ENCODE data around the gene ZWILCH. TPM values are rescaled to one million over a fixed set of nuclear protein-coding genes. Genes with fewer than 3 reads are reported as not detected.

Gene ZWILCH
- total and polyA plus RNA-seq, 2 experiments from 2014 or later = 51.0 to 64.1 TPM

DNA sequence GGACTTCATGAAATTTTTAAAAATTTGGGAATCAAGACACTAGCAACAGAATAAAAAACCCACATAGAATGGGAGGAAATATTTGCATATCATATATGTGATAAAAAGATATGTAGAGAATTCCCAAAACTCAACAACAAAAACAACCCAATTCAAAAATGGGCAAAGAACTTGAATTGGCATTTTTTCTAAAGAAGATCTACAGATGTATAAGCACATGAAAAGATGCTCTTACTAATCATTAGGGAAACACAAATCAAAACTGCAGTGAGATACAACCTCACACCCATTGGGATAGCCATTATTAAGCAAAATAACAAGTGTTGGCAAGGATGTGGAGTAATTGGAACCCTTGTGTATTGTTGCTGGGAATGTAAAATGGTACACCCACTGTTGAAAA, 50.6 kb downstream of the ZWILCH start:
- Histone ChIP-seq H3K9me2 (ENCODE audit: insufficient read depth) (no peaks in the 10 kb centered on the region), H3K27ac (ENCODE audit: low read depth) (no peak overlapping the region), H3K27me3 (ENCODE audit: insufficient read depth) (no peaks in the 10 kb centered on the region), H4K20me1 (replicated peaks; ENCODE audit: insufficient read depth) (no peaks in the 10 kb centered on the region), H3F3A (replicated peaks; ENCODE audit: low read depth) (no peaks in the 10 kb centered on the region), H3K4me1 (ENCODE audit: insufficient read depth) (no peaks in the 10 kb centered on the region), H3K4me2 (no peak overlapping the region), H3K36me3 (ENCODE audit: insufficient read depth) (no peaks in the 10 kb centered on the region; the same call in 1 of the 2 replicates), H2AFZ (no peak overlapping the region), H3K79me2 (replicated peaks; ENCODE audit: insufficient read depth) (no peaks in the 10 kb centered on the region), H3K4me3 (no peak overlapping the region)
- Mint-ChIP-seq H3K4me1 (no peaks in the 10 kb centered on the region), H3K9me3 (peaks cover 4% of the 10 kb centered on the region; the same call in 1 of the 3 replicates), H3K27me3 (ENCODE audit: insufficient read depth, low read depth, poor library complexity) (no peaks in the 10 kb centered on the region), H3K4me3 (no peak overlapping the region), H3K36me3 (ENCODE audit: low read depth) (peaks cover 18% of the 10 kb centered on the region), H3K27ac (no peak overlapping the region)
- DNase-seq (ENCODE audit: low spot score) (no peak), ATAC-seq (no peak)
- TF ChIP-seq, protein P1, sequence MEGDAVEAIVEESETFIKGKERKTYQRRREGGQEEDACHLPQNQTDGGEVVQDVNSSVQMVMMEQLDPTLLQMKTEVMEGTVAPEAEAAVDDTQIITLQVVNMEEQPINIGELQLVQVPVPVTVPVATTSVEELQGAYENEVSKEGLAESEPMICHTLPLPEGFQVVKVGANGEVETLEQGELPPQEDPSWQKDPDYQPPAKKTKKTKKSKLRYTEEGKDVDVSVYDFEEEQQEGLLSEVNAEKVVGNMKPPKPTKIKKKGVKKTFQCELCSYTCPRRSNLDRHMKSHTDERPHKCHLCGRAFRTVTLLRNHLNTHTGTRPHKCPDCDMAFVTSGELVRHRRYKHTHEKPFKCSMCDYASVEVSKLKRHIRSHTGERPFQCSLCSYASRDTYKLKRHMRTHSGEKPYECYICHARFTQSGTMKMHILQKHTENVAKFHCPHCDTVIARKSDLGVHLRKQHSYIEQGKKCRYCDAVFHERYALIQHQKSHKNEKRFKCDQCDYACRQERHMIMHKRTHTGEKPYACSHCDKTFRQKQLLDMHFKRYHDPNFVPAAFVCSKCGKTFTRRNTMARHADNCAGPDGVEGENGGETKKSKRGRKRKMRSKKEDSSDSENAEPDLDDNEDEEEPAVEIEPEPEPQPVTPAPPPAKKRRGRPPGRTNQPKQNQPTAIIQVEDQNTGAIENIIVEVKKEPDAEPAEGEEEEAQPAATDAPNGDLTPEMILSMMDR (conservative IDR thresholded peaks at IDR 0.05; ENCODE audit: low read depth in 2 of 2) = no peak
- TF ChIP-seq EZH2phosphoT487 (IDR thresholded peaks at IDR 0.05; ENCODE audit: unreplicated experiment) = no peak
- TF ChIP-seq NANOG (IDR thresholded peaks at IDR 0.05; ENCODE audit: borderline replicate concordance) = no peak
- TF ChIP-seq CREB1 (CRISPR knock-in tag; IDR thresholded peaks at IDR 0.05; ENCODE audit: low read depth) = no peak
- TF ChIP-seq, protein P2, sequence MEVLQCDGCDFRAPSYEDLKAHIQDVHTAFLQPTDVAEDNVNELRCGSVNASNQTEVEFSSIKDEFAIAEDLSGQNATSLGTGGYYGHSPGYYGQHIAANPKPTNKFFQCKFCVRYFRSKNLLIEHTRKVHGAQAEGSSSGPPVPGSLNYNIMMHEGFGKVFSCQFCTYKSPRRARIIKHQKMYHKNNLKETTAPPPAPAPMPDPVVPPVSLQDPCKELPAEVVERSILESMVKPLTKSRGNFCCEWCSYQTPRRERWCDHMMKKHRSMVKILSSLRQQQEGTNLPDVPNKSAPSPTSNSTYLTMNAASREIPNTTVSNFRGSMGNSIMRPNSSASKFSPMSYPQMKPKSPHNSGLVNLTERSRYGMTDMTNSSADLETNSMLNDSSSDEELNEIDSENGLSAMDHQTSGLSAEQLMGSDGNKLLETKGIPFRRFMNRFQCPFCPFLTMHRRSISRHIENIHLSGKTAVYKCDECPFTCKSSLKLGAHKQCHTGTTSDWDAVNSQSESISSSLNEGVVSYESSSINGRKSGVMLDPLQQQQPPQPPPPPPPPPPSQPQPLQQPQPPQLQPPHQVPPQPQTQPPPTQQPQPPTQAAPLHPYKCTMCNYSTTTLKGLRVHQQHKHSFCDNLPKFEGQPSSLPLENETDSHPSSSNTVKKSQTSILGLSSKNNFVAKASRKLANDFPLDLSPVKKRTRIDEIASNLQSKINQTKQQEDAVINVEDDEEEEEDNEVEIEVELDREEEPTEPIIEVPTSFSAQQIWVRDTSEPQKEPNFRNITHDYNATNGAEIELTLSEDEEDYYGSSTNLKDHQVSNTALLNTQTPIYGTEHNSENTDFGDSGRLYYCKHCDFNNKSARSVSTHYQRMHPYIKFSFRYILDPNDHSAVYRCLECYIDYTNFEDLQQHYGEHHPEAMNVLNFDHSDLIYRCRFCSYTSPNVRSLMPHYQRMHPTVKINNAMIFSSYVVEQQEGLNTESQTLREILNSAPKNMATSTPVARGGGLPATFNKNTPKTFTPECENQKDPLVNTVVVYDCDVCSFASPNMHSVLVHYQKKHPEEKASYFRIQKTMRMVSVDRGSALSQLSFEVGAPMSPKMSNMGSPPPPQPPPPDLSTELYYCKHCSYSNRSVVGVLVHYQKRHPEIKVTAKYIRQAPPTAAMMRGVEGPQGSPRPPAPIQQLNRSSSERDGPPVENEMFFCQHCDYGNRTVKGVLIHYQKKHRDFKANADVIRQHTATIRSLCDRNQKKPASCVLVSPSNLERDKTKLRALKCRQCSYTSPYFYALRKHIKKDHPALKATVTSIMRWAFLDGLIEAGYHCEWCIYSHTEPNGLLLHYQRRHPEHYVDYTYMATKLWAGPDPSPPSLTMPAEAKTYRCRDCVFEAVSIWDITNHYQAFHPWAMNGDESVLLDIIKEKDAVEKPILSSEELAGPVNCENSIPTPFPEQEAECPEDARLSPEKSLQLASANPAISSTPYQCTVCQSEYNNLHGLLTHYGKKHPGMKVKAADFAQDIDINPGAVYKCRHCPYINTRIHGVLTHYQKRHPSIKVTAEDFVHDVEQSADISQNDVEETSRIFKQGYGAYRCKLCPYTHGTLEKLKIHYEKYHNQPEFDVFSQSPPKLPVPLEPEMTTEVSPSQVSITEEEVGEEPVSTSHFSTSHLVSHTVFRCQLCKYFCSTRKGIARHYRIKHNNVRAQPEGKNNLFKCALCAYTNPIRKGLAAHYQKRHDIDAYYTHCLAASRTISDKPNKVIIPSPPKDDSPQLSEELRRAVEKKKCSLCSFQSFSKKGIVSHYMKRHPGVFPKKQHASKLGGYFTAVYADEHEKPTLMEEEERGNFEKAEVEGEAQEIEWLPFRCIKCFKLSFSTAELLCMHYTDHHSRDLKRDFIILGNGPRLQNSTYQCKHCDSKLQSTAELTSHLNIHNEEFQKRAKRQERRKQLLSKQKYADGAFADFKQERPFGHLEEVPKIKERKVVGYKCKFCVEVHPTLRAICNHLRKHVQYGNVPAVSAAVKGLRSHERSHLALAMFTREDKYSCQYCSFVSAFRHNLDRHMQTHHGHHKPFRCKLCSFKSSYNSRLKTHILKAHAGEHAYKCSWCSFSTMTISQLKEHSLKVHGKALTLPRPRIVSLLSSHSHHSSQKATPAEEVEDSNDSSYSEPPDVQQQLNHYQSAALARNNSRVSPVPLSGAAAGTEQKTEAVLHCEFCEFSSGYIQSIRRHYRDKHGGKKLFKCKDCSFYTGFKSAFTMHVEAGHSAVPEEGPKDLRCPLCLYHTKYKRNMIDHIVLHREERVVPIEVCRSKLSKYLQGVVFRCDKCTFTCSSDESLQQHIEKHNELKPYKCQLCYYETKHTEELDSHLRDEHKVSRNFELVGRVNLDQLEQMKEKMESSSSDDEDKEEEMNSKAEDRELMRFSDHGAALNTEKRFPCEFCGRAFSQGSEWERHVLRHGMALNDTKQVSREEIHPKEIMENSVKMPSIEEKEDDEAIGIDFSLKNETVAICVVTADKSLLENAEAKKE (CRISPR knock-in tag; IDR thresholded peaks at IDR 0.05) = no peak
- TF ChIP-seq, protein P3, sequence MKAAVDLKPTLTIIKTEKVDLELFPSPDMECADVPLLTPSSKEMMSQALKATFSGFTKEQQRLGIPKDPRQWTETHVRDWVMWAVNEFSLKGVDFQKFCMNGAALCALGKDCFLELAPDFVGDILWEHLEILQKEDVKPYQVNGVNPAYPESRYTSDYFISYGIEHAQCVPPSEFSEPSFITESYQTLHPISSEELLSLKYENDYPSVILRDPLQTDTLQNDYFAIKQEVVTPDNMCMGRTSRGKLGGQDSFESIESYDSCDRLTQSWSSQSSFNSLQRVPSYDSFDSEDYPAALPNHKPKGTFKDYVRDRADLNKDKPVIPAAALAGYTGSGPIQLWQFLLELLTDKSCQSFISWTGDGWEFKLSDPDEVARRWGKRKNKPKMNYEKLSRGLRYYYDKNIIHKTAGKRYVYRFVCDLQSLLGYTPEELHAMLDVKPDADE (IDR thresholded peaks at IDR 0.05) = no peak
- no peak for TF ChIP-seq ZNF331 (CRISPR knock-in tag; IDR thresholded peaks at IDR 0.05; ENCODE audit: low read depth)
- no peak for TF ChIP-seq STAT1 (IDR thresholded peaks at IDR 0.05; ENCODE audit: unreplicated experiment)
- TF ChIP-seq, protein P4, sequence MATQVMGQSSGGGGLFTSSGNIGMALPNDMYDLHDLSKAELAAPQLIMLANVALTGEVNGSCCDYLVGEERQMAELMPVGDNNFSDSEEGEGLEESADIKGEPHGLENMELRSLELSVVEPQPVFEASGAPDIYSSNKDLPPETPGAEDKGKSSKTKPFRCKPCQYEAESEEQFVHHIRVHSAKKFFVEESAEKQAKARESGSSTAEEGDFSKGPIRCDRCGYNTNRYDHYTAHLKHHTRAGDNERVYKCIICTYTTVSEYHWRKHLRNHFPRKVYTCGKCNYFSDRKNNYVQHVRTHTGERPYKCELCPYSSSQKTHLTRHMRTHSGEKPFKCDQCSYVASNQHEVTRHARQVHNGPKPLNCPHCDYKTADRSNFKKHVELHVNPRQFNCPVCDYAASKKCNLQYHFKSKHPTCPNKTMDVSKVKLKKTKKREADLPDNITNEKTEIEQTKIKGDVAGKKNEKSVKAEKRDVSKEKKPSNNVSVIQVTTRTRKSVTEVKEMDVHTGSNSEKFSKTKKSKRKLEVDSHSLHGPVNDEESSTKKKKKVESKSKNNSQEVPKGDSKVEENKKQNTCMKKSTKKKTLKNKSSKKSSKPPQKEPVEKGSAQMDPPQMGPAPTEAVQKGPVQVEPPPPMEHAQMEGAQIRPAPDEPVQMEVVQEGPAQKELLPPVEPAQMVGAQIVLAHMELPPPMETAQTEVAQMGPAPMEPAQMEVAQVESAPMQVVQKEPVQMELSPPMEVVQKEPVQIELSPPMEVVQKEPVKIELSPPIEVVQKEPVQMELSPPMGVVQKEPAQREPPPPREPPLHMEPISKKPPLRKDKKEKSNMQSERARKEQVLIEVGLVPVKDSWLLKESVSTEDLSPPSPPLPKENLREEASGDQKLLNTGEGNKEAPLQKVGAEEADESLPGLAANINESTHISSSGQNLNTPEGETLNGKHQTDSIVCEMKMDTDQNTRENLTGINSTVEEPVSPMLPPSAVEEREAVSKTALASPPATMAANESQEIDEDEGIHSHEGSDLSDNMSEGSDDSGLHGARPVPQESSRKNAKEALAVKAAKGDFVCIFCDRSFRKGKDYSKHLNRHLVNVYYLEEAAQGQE (IDR thresholded peaks at IDR 0.05; ENCODE audit: unreplicated experiment) = no peak
- no peak for TF ChIP-seq JUNB (IDR thresholded peaks at IDR 0.05; ENCODE audit: unreplicated experiment)
- TF ChIP-seq POLR2AphosphoS5 (IDR thresholded peaks at IDR 0.05; ENCODE audit: low read depth) = no peak
- no peak for TF ChIP-seq EZH2 (IDR thresholded peaks at IDR 0.05; ENCODE audit: low read depth, unreplicated experiment)
- TF ChIP-seq ZNF114 (CRISPR knock-in tag; IDR thresholded peaks at IDR 0.05) = no peak

Measured in GM23338 (cell line).